IPS-15b (cell line): ENCODE results near the gene HDAC10.
A peak's percentile ranks its signal among the peaks of the same experiment; 100 is the strongest.

Experiments used
- H3K27me3 ChIP-seq: one replicate; pipeline ENCODE4 v1.6.1; 2013; ENCODE audit warnings: low read length; ENCODE audit not compliant: control insufficient read depth, insufficient read depth
- H3K36me3 ChIP-seq: one replicate; pipeline ENCODE4 v1.6.1; 2013; ENCODE audit warnings: low read length; ENCODE audit not compliant: control insufficient read depth, insufficient read depth
- H3K4me1 ChIP-seq: one replicate; pipeline ENCODE4 v1.6.1; 2013; ENCODE audit warnings: mild to moderate bottlenecking, low read length; ENCODE audit not compliant: control insufficient read depth, insufficient read depth
- H3K4me3 ChIP-seq: one replicate; pipeline ENCODE4 v1.5.1; 2013; ENCODE audit warnings: low read depth, low read length
- H3K9ac ChIP-seq: one replicate; pipeline ENCODE4 v1.6.1; 2013; ENCODE audit warnings: low read depth, mild to moderate bottlenecking, low read length
- H3K9me3 ChIP-seq: one replicate; pipeline ENCODE4 v1.6.1; 2013; ENCODE audit warnings: mild to moderate bottlenecking, low read length; ENCODE audit not compliant: control insufficient read depth, insufficient read depth

HDAC10 gene

GRCh38 chr22:50203288-50203687, 47.8 kb downstream of the HDAC10 start:
- Histone ChIP-seq H3K9ac (no peak overlapping the region), H3K36me3 (peaks cover 10% of the 10 kb centered on the region), H3K4me3 (no peak overlapping the region), H3K27me3 (no peaks in the 10 kb centered on the region), H3K9me3 (no peaks in the 10 kb centered on the region), H3K4me1 (no peaks in the 10 kb centered on the region)

GRCh38 chr22:50202130-50202666, 48.9 kb downstream of the HDAC10 start:
- Histone ChIP-seq H3K4me3 (peak overlapping the region; percentile 62), H3K9me3 (no peaks in the 10 kb centered on the region), H3K27me3 (no peaks in the 10 kb centered on the region), H3K4me1 (no peaks in the 10 kb centered on the region), H3K36me3 (peaks cover 11% of the 10 kb centered on the region), H3K9ac (peak overlapping the region; percentile 70)

- Histone ChIP-seq H3K9me3 (no peaks in the 10 kb centered on the region), H3K4me3 (peak overlapping the region; percentile 62), H3K9ac (peak overlapping the region; percentile 70), H3K27me3 (no peaks in the 10 kb centered on the region), H3K36me3 (peaks cover 11% of the 10 kb centered on the region), H3K4me1 (no peaks in the 10 kb centered on the region)
These were observed 49.6 kb downstream of the HDAC10 start for GRCh38 chr22:50201191-50202129.

- peak within 1 kb of the TSS; percentile 70 for H3K9ac ChIP-seq
- H3K4me3 ChIP-seq = peak within 1 kb of the TSS; percentile 62
- H3K36me3 ChIP-seq = peaks cover 17% of the 10 kb centered on the region
These were observed 50.4 kb downstream of the HDAC10 start, which contains the start of gene SELENOO for GRCh38 chr22:50200461-50201190. SELENOO (plus strand) TSS chr22:50201011; CDS start chr22:50201037, 26 bp downstream.

DNA sequence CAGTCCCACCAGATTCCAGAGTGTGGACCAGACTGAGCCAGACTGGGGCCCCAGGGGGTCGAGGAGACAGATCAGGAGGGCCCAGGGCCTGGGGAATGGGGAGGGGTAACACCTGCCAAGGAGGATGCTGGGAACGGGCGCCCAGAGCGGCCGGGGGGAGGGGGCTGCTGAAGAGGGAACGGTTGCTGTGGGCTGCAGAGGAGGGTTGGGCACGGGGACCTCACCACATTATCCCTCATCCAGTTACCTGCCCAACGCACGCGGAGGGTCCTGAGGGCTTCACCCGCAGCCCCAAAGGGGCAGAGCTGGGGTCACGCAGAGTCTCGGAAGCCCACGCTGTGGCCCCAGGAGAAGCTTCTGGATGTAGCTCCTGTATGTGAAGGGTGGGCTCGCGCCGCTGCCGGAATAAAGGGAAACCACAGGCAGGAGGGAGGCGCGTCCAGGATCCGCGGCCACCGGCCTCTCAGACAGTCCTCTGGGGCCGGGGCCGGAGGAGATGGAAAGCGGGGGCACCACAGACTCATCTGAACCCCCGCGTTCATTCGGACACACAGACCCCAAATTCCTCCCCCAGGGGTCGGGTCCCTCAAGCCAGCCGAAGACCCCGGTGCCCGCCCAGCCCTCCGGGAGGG, 51.1 kb downstream of the HDAC10 start:
- Histone ChIP-seq H3K4me1 (no peaks in the 10 kb centered on the region), H3K4me3 (peak overlapping the region; percentile 60), H3K27me3 (no peaks in the 10 kb centered on the region), H3K9ac (peak overlapping the region; percentile 54), H3K36me3 (peaks cover 18% of the 10 kb centered on the region), H3K9me3 (no peaks in the 10 kb centered on the region)

More at GRCh38 chr22:50200461-50201190, 50.4 kb downstream of the HDAC10 start, which contains the start of gene SELENOO:
- Histone ChIP-seq H3K27me3 (no peaks in the 10 kb centered on the region), H3K4me1 (no peaks in the 10 kb centered on the region), H3K9me3 (no peaks in the 10 kb centered on the region)

DNA sequence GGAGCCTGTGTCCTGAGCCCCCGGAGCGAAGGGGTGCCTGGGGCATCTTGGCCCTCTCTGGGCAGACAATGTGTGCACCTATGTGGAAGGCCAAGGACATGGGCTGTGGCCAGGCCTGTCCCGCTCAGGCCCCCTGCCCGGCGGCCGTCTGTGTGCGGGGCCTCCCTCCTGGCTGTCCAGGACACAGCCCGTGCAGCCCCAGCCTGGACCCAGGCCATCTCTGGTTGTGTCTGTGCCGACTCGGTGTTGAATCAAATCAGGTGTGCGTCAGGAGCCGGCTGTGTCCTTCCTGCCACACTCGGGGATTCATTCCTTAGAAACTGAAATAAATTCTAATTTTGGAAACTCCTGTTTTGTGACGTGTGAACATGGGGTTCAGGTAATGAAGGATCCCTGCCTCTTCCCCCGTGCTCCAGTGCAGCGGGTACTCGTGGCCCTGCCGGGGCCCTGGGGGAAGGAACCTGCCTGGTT, 51.8 kb downstream of the HDAC10 start:
- no peaks in the 10 kb centered on the region for H3K9me3 ChIP-seq
- no peak overlapping the region for H3K9ac ChIP-seq
- H3K4me1 ChIP-seq = no peaks in the 10 kb centered on the region
- H3K27me3 ChIP-seq = no peaks in the 10 kb centered on the region
- H3K36me3 ChIP-seq = peaks cover 25% of the 10 kb centered on the region
- peak overlapping the region; percentile 60 for H3K4me3 ChIP-seq

- no peaks in the 10 kb centered on the region for H3K9me3 ChIP-seq
- no peaks in the 10 kb centered on the region for H3K4me1 ChIP-seq
- peaks cover 31% of the 10 kb centered on the region for H3K36me3 ChIP-seq
- H3K4me3 ChIP-seq = no peak overlapping the region
- no peak overlapping the region for H3K9ac ChIP-seq
- H3K27me3 ChIP-seq = no peaks in the 10 kb centered on the region
These were observed 52.4 kb downstream of the HDAC10 start for GRCh38 chr22:50198624-50199017.

DNA sequence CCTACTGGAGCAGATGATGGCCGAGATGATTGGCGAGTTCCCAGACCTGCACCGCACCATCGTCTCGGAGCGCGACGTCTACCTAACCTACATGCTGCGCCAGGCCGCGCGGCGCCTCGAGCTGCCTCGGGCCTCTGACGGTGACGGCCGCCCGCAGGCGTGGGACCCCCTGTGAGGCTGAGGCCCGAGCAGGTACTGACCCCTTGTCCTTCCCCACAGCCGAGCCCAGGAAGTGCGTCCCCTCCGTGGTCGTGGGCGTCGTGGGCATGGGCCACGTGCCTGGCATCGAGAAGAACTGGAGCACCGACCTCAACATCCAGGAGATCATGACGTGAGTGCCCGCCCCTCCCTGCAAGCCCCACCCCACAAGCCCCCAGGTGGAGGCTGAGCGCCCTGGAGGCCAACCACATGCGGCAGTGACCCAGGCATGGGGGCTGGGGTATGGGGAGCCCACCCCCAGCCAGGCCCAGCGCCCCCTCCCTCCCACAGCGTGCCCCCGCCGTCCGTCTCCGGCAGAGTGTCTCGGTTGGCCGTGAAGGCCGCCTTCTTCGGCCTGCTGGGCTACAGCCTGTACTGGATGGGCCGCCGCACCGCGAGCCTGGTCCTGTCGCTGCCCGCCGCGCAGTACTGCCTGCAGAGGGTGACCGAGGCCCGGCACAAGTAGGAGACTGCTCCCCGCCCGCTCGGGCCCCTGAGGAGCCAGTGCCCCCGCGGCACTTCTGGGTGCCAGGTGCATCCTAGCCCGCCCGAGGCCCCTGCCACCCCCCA, 53.0 kb downstream of the HDAC10 start:
- Histone ChIP-seq H3K9me3 (no peaks in the 10 kb centered on the region), H3K27me3 (no peaks in the 10 kb centered on the region), H3K4me1 (no peaks in the 10 kb centered on the region), H3K4me3 (no peak overlapping the region), H3K9ac (no peak overlapping the region), H3K36me3 (peaks cover 37% of the 10 kb centered on the region)

DNA sequence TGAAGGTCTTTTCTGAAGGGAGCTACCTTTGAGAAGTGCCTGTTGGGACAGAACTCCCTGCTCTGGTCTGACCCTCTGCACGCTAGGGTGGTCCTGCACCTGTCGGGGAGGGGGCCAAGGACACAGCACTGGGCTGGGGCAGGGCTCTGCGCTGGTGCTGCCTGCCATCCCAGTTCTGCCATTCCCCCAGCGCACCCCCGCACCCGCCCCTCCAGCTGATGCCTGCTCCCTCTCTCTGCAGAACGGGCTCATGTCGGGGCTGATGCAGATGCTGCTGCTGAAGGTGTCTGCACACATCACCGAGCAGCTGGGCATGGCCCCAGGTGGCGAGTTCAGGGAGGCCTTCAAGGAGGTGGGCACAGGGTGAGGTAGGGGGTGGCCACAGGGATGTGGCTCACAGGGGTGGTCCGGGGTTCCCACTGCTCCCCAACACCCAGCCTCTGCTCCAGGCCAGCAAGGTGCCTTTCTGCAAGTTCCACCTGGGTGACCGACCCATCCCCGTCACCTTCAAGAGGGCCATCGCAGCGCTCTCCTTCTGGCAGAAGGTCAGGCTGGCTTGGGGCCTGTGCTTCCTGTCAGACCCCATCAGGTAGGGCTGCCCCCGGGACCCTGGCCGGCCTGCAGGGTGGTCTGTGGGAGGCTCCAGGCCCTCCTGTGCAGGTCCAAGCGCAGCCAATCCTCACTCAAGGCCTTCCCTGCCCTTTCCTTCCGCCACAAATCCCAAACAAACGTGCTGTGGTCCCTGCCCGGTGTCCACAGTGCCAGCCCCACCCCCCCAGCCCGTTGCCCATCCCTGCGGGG, 53.9 kb downstream of the HDAC10 start:
- H3K9me3 ChIP-seq = no peaks in the 10 kb centered on the region
- H3K9ac ChIP-seq = no peak overlapping the region
- H3K36me3 ChIP-seq = peaks cover 38% of the 10 kb centered on the region
- no peaks in the 10 kb centered on the region for H3K27me3 ChIP-seq
- no peaks in the 10 kb centered on the region for H3K4me1 ChIP-seq
- H3K4me3 ChIP-seq = no peak overlapping the region

DNA sequence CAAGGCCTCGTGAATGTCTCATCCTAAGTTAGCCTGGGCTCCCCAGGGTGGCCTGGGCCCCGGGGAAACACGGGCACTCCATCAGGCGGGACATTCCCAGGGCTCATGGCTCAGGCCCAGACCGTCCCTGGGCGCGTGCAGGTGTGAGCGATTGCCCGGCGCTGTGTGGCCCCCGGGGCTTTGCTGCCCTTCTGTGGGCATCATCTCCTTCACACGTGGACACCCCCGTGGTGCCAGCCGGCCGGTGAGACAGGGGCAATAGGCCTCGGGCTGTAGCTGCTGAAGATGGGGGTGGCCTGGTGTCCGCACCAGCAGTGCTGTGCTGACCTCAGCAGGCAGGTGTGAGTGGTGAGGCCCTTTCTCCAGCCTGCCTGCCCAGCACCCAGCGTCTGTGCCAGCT, 54.8 kb downstream of the HDAC10 start:
- Histone ChIP-seq H3K9me3 (no peaks in the 10 kb centered on the region), H3K4me1 (no peaks in the 10 kb centered on the region), H3K27me3 (no peaks in the 10 kb centered on the region), H3K36me3 (peaks cover 38% of the 10 kb centered on the region), H3K4me3 (no peak overlapping the region), H3K9ac (no peak overlapping the region)
